Activated CD4-positive, alpha-beta T cell treated with anti-CD3 and anti-CD28 coated beads, Interleukin-2, amount 50 U/mL, for 48 hours (primary cell): Measurements from ENCODE around the gene CTDSP1.
A peak's percentile ranks its signal among the peaks of the same experiment; 100 is the strongest.

Experiments used
- DNase-seq, 2 experiments: peaks; one replicate each; pipeline ENCODE4 v3.0.0-alpha.2; 2020

The CTDSP1 gene, protein sequence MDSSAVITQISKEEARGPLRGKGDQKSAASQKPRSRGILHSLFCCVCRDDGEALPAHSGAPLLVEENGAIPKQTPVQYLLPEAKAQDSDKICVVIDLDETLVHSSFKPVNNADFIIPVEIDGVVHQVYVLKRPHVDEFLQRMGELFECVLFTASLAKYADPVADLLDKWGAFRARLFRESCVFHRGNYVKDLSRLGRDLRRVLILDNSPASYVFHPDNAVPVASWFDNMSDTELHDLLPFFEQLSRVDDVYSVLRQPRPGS

DNA sequence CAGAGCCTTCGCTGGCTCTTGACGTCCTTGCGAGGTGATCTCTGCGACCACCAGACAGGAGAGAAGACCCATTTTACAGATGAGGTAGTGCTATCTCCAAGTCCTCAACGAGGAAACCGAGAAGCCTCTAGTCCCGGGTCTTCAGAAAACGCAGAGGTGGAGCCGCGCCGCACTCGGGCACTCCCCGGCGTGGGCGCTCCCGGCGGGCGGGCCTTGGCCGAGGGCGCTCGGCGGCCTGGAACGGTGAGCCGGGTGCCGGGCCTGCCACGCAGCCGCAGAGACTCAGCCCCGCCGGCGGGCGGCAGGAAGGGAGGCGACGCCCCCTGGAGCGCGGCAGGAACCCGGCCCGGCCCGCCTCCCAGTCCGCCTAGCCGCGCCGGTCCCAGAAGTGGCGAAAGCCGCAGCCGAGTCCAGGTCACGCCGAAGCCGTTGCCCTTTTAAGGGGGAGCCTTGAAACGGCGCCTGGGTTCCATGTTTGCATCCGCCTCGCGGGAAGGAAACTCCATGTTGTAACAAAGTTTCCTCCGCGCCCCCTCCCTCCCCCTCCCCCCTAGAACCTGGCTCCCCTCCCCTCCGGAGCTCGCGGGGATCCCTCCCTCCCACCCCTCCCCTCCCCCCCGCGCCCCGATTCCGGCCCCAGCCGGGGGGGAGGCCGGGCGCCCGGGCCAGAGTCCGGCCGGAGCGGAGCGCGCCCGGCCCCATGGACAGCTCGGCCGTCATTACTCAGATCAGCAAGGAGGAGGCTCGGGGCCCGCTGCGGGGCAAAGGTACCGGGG lies at the start of gene CTDSP1:
CTDSP1 (plus strand) TSS at position 478 of the 776 bp plus-strand sequence; CDS start at position 701, 223 bp downstream.
- peak; percentile 87 to 91 for DNase-seq

DNA sequence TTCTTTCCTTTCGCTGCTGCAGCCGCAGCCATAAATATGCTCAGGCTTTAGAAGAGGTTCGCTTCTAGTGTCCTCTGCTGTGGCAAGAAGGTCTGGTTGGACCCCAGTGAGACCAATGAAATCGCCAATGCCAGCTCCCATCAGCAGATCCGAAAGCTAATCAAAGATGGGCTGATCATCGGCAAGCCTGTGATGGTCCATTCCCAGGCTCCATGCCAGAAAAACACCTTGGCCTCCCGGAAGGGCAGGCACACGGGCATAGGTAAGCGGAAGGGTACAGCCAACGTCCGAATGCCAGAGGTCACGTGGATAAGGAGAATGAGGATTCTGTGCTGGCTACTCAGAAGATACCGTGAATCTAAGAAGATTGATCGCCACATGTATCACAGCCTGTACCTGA lies 45.6 kb upstream of the CTDSP1 start:
- DNase-seq = no peak

DNA sequence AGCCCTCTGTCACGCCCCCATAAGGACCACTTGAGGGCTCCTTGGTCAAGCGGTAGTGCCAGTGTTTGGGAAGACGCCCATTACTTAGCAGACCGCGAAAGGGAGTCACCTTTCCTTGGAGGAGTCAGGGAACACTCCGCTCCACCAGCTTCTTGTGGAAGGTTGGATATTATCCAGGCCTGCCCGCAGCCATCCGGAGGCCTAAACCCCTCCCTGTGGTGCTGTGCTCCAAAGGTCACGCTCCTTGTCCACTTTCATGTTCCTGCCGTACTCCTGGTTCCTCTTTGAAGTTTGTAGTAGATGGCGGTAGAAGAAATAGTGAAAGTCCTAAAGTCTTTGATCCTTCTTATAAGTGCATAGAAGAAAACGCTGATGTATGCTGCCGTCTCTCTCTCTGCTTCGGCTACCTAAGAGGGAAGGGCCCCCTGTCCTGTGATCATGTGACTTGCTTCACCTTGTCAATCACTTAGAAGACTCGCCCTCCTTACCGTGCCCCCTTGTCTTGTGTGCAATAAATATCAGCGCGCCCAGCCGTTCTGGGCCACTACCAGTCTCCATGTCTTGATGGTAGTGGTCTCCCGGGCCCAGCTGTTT lies 44.7 kb upstream of the CTDSP1 start:
- no peak for DNase-seq

DNA sequence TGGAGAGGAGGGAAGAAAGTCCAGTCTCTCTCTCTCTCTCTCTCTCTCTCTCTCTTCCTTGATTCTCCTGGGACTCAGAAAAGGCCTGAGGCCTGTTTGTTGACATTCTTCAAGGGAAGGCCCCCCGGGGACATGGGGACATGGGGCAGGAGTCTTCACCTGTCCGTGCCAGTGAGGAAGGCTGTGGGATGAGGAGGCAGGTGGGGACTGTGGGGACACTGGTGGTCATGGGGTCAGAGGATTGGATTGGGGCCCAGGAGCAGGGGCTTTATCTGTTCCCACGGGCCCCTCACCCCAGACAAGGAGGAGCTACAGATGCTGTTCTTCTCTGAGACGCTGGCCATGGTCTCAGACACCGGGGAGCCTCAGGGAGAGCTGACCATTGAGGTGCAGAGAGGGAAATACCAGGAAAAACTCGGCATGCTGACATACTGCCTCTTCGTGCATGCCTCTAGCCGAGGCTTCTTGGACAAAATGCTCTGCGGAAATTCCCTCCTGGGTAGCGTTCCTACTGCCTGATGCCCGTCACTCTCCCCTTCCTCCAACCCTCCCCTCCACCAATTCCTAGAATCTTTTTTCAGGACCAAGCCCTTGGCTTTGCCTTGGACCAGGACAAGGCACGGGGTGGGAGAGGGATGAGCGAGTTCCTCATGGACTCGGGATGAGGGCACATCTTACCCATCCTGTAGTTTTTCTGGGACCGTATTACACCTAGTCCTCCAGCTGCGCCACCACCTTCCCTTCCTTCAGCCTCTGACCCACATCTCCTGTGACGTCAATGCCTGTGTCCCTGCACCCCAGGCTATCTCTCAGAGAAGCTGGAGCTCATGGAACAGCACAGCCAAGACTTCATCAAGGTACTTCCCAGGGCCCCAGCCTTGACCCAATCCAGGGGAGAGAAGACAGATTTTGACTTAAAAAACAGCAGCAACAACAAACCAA lies 42.2 kb upstream of the CTDSP1 start:
- DNase-seq = no peak

DNA sequence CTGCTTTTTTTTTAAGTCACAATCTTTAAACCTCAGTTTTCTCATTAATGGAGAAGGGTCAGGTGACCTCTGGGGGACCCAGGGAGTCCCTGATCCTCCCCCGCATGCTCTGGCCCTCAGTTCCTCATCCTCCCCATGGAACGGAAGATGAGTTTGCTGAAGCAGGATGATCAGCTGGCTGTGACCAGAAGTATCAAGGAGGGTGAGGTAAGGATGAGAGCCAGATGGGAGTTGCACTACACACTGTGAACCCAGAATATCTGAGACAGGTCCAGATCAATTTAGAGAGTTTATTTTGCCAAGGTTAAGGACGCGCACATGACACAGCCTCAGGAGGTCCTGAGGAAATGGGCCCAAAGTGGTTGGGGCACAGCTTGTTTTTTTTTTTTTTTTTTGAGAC lies 39.2 kb upstream of the CTDSP1 start:
- DNase-seq = no peak

DNA sequence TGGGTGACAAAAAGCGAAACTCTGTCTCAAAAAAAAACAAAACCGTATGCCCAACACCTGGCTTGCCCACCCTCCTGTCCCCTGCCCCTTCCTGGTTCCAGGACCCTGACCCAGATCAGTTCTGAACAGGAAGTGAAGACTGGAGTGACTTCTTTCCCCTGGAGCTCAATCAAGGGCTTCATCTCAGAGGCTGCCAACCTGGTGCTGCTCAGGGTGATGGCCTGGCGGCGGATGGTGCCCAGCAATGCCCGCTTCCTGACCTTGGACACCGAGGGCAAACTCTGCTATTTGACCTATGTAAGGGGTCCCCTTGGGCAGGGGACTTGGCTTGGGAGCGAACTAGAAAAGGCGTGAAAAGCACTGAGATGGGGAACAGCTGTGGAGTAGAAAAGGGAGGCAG lies 37.1 kb upstream of the CTDSP1 start:
- DNase-seq = no peak

DNA sequence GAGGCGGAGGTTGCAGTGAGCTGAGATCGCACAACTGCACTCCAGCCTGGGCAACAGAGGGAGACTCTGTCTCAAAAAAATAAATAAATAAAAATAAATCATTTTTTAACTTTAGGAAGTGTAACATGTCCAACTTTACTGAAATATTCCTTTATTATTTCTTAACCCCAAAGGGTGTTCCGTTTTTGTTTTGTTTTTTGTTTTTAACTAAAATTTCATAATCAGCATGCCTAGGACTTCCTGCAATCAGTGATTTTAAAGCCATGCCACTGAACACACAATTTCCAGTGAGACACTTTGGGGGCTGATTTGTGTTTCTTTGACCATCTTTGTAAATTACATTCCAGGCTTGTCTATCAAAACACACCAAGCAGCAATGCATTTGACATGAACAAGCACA lies 35.9 kb upstream of the CTDSP1 start:
- no peak for DNase-seq

DNA sequence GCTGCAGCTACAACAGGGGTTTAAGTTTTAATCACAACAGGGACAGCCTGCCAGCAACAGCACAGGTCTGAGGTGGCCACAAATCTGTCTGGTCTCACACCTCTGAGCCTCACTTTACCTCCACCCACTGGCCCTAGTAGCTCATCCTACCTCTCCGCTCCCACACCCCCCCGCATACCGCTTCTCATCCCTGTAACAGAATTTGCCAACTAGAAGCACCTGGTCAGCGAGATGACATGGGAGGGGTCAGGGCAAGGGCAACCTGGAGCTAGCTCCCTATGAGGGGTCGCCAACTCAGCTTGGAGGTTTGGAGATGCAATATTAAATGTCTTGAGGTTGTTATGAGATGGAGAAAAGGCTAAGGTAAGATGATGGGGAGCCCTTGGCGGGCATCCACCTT lies 35.5 kb upstream of the CTDSP1 start:
- no peak for DNase-seq

DNA sequence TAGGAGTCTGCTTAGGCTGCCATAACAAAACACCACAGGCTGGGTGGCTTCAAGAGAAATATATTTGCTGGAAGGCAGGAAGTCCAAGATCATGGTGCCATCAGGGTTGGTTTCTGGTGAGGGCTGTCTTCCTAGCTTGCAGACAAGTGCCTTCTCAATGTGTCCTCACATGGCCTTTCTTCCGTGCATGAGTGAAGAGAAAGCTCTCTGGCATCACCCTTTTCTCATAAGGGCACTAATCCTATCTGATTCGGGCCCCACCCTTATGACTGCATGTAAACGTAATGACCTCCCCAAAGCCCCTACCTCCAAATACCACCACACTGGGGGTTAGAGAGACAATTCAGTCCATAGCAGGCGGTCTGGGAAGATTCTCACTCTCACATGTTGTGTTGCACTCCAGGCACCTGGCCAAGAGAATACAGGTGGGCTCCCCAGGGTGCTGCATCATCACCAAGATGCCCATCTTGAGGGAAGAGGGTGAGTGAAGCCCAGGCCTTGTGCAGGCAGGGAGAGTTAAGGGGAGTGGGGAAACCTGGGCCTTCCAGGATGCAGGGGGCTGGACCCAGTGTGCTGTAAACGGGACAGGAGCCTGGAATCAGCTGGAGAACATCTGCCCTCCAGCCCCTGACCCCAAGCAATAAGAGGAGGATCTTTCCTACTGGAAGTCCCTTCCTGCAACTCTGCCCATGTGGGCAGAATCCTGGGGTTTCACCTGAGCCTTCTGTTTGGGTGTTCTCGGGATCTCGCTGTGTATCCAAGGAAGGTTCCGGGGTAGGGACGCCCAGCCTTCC lies 32.9 kb upstream of the CTDSP1 start:
- no peak for DNase-seq

DNA sequence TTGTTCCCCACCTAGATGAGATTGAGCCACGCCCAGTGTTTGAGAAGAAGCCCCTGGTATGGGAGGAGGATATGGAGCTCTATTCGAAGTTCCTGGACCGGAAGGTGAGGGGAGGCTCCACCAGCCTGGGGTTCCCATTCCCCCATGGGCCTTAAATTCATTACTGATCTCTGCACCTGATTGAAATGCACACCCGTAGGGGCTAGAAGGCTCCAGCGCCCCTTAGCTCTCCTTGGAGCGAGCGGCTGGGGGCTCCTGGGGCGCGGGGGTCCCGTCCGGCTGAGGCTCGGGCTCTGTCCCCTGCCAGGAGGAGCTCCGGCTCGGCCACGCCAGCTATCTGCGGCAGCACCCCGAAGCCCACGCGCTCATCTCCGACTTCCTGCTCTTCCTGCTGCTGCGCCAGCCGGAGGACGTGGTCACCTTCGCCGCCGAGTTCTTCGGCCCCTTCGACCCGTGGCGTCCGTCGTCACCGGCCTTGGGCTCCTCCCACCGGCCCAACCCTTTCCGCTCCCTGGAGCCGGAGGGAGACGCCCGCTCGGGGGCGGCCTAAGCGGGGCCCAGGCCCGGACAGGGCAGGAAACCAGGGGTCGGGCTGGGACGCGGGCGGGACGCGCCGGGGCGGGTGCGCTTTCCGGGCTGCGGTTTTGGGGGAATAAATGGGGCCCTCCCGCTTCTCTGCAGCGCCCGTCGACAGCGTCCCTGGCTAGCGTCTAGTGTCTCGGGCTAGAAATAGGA lies 32.1 kb upstream of the CTDSP1 start:
- DNase-seq = peak; percentile 76 to 83

DNA sequence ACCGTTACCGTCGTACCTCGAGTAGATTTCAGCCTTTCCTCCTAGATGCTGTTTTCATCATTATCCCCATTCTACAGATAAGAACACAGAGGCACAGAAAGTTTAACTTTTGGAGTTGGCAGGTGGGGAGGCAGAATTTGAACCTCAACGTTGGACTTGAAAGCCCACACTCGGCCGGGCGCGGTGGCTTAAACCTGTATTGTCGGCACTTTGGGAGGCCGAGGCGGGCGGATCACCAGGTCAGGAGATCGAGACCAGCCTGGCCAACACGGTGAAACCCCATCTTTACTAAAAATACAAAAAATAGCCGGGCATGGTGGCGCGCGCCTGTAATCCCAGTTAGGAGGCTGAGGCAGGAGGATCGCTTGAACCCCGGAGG lies 31.5 kb upstream of the CTDSP1 start:
- peak; percentile 13 to 15 for DNase-seq

DNA sequence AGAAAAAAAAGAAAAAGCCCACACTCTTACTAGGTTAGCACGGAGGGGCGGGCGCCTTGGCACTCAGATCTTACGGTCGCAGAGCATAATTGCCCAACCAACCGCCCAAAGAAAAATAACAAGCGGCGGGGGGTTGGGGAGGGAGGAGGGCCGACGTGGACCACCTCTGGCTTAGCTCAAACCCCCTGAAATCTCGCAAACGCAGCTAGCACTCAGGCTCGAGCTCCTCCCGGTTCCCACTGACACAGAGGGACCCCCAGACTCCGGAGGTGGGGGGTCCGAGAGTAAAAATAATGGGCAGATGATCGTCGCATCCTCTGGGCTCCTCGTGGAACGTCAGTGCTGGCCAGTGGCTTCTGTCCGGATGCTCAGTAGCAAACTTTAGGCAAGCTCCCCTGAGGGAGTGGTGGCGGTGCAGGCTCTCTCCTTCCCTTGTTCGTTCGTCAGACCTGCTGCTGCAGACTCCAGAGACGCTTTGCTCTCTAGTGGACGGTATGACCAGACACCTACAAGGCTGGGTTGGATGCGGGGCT lies 31.0 kb upstream of the CTDSP1 start:
- no peak for DNase-seq

DNA sequence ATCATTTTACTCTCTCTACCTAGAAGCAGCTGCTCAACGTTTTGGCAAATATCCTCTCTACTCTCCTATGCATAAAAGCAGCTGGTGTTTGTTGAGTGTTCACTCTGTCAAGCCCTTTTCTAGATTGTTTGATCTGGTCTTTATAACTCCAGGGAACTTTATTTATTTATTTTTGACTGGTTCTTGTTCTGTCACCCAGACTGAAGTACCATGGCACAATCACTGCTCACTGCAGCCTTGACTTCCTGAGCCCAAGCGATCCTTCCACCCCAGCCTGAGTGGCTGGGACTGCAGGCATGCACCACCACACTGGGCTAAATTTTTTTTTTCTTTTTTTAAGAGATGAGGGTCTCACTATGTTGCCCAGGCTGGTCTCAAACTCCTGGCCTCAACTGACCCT lies 30.3 kb upstream of the CTDSP1 start:
- no peak for DNase-seq

DNA sequence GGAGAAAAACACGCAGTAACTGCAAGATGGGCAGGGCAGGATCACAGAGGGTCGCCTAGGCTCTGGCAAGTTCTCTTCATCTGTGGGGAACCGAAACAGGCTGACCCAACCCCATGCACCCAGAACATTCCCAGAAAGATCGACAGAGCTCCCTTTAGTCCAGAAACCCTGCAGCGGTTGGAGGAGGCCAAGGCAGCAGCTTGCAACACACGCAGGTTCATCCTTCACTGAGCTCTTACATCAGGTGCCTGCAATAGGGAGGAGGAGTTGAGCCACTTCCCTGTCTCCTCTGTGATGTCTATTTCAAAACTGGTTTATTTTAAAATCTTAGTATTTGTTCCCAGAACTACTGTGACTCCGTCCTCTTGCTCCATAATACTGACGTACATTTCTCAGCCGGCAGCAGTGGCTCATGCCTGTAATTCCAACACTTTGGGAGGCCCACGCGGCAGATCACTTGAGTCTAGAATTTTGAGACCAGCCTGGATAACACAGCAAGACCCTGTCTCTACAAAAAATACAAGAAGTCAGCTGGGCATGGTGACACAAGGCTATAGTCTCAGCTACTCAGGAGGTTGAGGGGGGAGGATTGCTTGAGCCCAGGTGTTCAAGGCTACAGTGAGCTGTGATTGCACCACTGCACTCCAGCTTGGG lies 29.1 kb upstream of the CTDSP1 start:
- no peak for DNase-seq

DNA sequence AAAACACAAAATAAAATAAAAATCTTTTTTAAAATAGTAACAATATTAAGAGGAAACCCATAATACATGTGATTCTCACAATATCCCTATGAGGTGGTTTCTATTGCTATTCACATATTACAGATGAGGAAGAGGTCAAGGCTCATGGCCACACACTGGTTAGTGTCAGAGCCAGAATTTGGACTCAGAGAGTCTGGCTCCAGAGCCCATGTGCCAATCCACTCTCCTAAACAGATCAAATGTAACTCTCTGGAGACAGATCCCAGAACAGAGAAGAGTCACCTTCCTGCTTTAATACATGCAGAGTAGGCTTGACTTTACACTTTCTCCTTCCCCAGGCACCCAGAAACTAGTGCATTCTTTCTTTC lies 27.7 kb upstream of the CTDSP1 start:
- no peak for DNase-seq

DNA sequence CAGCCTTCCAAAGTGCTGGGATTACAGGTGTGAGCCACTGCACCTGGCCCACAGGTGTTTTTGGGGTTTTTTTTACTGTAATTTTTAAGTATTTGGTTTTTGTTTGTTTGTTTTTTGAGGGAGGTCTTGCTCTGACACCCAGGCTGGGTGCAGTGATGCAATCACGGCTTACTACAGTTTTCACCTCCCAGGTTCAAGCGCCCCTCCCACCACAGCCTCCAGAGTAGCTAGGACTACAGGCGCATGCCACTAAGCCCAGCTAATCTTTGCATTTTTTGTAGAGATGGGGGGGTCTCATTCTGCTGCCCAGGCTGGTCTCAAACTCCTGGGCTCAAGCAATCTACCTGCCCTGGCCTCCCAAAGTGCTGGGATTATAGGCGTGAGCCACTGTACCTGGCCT lies 24.9 kb upstream of the CTDSP1 start:
- DNase-seq = no peak

DNA sequence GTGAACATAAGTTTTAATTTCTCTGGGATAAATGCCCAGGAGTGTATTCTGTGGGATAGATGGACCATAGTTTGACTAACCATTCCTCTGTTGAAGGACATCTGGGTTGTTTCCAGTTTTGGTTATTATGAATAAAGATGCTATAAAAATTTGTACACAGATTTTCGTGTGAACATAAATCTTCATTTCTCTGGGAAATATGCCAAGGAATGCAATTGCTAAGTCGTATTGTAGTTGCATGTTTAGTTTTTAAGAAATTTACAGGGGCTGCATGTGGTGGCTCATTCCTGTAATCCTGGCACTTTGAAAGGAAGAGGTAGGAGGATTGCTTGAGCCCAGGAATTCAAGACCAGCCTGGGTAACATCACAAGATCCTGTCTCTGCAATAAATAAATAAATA lies 24.5 kb upstream of the CTDSP1 start:
- DNase-seq = no peak

DNA sequence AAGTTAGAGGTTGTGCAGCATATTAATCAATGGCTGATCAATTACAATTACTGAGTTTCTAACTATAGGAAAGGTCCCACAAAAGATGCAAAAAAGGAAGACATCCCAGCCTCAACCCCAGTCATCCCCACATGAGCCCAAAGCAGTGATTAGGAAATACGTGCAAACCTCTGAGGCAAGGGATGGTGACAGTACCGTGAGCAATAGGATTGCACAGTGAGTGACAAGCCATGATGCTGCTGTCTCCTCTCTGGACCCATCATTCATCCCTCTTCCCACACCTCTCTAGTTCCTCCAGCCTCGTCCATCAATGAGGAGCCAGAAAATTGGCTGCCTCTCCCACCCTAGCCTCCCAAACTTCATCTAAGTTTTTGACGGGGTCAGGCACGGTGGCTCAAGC lies 21.6 kb upstream of the CTDSP1 start:
- DNase-seq = no peak

DNA sequence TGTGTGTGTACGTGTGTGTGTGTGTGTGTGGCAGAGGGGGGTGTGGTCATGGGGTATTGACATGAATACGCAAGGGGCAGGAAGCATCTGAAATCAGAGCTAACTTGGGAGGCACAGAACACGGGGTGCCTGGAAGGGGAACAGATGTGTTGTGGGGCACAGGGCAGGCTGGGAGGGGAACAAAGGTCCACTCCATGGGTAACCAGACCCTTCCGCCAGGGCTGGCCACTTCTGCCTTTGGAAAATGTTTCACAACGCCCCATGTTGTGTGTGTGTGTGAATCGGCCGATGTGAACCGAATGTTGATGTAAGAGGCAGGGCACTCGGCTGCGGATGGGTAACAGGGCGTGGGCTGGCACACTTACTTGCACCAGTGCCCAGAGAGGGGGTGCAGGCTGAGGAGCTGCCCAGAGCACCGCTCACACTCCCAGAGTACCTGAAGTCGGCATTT lies 17.7 kb upstream of the CTDSP1 start, which contains the start of gene SLC11A1:
SLC11A1 (plus strand) TSS at position 358 of the 451 bp plus-strand sequence. CDS start 96 bp downstream, outside the sequence.
- no peak for DNase-seq

DNA sequence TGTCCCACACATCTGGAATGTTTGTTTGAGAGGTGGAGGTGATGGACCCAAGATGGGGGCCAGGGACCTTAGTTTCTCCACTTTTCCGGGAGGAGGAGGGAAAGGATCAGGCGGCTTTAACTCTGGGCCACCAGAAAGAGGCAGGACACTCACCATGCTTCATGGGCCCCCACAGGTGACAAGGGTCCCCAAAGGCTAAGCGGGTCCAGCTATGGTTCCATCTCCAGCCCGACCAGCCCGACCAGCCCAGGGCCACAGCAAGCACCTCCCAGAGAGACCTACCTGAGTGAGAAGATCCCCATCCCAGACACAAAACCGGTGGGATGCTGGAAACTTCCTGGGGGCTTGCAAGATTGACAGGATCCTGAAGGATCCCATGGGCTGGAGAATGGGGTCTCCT lies 16.9 kb upstream of the CTDSP1 start:
- no peak for DNase-seq
